HG03565 (cell line): Measurements from ENCODE around the gene GAA.
"Not testable (repeated sequence)": the region's sequence is repeated elsewhere in the genome, so short reads cannot be mapped to it uniquely, and the experiment has no call there.

Experiments used
- ATAC-seq: cut with Tn5 transposase; IDR thresholded peaks from one replicate; pipeline ENCODE4 v1.9.1; 2021; ENCODE audit warnings: mild to moderate bottlenecking, moderate library complexity; ENCODE audit not compliant: unreplicated experiment

GAA gene

DNA sequence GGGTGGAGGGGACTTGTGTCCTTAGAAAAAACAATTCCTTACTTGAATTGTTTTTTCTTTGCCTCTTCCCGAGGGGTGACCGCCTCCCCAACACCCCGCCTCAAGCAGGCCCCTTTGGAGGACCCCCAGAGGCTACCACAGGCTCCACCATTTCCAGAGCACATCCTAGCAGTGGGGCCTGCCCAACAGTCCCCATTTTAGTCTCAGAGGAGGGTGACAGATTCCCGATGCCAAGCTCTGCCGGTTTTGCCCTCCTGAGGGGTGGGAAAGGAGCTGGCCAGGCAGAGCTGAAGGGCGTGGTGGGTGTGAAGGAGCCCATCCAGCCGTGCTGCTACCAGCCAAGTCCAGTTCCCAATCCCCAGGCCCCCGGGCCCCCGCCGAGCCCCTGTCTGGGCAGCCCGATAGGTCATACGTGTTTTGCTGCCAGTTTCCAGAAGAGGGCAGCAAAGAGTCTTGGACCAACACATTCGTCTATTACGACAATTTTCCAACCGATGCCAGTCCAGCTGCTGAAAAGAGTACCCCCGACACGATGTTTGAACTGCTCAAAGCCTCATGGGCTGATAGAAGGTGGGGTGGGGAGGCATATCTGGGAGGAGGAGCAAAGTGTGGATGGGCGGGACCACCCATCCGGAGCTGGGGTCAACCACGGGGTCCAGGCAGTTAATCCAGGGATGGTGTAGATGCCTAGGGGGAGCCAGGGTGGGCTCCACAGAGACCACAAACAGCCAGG lies 18.8 kb upstream of the GAA start:
- ATAC-seq: no peak

- no peak for ATAC-seq
Observed at GRCh38 chr17:80083136-80083661, 18.2 kb upstream of the GAA start.

DNA sequence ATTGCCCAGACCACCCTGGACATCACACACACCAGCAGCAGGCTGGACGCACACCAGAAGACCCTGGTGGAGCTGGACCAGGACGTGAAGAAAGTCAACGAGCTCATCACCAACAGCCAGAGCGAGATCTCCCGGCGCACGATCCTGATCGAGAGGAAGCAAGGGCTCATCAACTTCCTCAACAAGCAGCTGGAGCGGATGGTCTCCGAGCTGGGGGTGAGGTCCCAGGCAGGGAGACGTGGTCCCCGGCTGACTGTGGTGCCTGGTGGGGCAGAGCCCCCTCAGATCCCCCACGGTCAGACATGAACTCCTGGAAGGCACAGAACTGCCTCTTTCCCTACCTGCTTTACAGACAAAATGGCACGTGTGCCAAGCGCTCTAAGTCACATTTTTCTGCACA lies 16.6 kb upstream of the GAA start:
- ATAC-seq: no peak

- no peak for ATAC-seq
Observed at GRCh38 chr17:80086081-80086480, 15.3 kb upstream of the GAA start.

- ATAC-seq: no peak
Observed at GRCh38 chr17:80086616-80087015, 14.8 kb upstream of the GAA start.

DNA sequence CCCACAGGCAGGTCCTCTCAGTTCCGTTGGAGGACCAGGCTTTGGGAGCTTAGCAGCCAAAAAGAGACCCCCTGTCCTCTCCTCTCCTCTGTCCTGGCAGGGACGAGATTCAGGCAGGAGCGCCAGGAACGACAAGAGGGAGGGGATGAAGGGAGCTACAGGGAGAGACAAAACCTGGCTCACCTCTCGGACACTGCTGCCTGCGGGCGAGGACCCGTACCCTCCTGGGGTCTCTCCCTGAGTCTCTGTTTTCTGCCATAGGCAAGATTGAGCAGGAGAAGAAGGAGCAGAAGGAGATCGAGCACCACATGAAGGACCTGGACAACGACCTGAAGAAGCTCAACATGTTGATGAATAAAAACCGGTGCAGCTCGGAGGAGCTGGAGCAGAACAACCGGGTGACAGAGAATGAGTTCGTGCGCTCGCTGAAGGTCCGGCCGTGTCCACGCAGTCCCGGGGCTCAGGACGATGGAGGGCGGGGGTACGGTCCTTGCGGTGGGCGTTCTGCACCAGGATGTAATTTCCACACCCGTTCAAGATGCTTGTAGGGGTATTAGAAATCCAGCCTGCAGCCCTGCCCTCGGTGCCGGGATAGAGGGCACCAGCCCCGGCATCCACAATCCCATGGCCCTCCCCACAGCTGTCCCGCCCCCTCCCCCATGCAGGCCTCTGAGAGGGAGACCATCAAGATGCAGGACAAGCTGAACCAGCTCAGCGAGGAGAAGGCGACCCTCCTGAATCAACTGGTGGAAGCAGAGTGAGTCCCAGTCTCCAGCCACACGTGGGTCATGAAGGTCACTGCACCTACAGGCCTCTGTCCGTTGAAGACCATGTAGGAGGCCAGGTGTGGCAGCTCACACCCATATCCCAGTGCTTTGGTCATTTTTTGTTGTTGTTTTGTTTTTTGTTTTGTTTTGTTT lies 13.8 kb upstream of the GAA start:
- ATAC-seq: no peak

DNA sequence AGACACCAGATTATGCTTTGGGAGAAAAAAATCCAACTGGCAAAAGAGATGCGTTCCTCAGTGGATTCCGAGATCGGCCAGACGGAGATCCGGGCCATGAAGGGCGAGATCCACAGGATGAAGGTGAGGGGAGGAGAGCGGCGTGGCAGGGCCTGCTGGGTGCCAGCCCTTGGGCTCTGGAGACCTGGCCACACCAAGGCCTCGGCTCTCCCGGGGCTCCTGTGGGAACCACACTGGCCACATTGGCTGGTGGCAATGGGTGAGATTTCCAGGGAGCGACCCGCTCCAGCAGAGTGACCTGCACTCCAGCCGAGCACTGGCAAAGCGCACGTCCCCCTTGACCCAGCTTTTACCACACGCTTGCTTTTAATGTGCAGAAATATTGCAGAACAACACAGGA lies 11.6 kb upstream of the GAA start:
- ATAC-seq: no peak

DNA sequence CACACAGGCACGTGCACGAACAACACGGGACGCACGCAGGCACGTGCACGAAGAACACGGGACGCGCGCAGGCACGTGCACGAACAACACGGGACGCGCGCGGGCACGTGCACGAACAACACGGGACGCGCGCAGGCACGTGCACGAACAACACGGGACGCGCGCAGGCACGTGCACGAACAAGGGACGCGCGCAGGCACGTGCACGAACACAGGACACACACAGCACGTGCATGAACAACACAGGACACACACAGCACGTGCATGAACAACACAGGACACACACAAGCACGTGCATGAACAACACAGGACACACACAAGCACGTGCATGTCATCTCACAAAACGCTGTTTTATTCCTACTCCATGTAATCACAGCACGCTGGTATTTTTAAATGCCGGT lies 11.2 kb upstream of the GAA start:
- not testable (repeated sequence) for ATAC-seq

GRCh38 chr17:80091376-80091775 lies 10.0 kb upstream of the GAA start:
- no peak for ATAC-seq

GRCh38 chr17:80092959-80093358 lies 8.4 kb upstream of the GAA start:
- ATAC-seq: no peak

DNA sequence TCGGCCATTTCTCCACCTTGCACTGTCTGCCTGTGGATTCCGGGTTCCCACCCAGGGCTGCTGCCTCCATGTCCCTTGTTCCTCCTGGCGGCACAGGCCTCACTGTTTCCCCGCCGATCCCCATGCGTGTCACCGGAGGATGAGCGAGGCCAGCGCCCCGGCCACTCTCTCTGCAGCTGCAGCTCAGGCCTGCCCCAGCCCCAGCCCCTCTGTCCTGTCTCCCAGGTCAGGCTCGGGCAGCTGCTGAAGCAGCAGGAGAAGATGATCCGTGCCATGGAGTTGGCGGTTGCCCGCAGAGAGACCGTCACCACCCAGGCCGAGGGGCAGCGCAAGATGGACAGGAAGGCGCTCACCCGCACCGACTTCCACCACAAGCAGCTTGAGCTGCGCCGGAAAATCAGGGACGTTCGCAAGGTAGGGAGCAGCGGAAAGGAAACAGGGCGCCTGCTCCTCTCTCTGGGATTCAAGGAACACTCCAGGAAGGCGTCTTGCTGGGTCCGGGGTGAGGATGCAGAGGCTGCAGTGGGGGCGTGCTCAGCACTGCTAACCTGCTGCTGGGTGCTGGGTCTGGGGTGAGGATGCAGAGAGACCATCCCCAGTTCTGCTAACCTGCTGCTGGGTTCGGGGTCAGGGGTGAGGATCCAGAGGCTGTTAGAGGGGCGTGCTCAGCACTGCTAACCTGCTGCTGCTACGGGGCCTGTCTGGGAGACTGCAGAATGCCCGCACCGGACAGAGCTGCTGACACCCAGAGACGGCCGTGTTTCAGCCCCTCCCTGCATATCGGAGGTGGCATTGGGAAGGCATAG lies 6.1 kb upstream of the GAA start:
- no peak for ATAC-seq

GRCh38 chr17:80095844-80096475 lies 5.4 kb upstream of the GAA start:
- ATAC-seq: no peak

DNA sequence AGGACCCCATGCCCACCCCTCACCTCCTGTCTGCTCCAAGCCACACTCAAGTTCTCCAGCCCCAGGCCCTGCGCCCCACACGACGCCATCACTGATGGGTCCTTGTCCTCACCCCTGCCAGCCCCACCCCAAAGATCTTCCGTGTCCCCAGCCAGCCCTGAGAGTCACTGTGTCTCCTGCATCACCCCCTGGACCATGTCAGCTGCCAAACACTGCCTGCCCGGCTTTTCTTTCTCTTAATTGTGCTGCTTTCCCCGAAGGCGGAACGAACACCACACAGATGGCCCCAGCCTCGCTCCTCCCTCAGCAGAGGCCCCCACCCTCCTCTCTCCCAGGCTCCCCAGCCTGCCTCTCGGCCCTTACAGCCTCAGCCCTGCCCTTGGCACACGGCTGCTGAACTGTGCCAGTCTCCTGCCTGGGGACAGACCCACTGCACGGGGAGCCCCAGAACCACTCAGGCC lies 4.8 kb upstream of the GAA start:
- no peak for ATAC-seq

GRCh38 chr17:80097127-80097621 lies 4.2 kb upstream of the GAA start:
- no peak for ATAC-seq

DNA sequence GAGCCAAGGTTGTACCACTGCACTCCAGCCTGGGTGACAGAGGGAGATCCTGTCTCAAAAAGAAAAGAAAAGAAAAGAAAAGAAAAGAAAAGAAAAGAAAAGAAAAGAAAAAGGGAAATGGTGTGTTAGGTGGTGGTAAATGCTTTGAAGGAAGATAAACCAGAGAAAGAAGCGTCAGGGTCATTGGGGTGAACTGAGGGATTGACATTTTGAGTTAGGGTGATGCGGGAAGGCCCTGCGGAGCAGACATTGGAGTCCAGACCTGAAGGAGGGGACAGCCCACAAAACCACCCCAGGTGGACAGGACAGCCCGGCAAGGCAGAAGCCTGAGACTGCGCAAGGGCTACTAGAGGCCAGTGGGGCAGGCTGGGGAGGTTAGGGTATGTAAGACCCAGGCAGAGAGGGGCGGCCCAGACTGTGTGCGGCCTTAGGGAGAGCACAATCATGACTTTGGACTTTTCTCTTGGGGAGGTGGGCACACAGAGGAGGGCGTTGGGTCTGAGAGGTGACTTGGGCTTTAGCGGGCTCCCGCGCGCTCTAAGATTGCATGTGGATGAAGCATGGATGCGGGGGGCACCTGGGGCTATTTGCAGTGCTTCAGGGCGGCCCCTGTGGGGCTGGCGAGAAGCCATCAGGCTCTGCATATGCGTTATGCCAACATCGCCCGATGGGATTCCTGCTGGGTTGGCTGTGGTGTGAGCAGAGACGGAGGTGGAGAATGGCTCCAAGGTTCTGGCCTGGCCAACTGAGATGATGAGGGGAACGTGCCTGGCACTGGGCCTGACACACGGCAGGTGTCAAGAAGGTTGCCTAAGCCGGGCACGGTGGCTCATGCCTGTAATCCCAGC lies 3.3 kb upstream of the GAA start:
- ATAC-seq: no peak

- ATAC-seq: no peak
Observed at GRCh38 chr17:80099291-80100034, 1.9 kb upstream of the GAA start.

GRCh38 chr17:80100035-80100323 lies 1.4 kb upstream of the GAA start:
- no peak for ATAC-seq

- ATAC-seq: peak; percentile 14
Observed at GRCh38 chr17:80101946-80102663, 724 bp downstream of the GAA start.
